ENCODE measurements around the gene CACNA2D1. TPM values are rescaled to one million over a fixed set of nuclear protein-coding genes. Genes with fewer than 3 reads are reported as not detected.
"Not testable (repeated sequence)": the region's sequence is repeated elsewhere in the genome, so short reads cannot be mapped to it uniquely, and the experiment has no call there.

Gene CACNA2D1
- total RNA-seq, 1 experiment from 2014 or later: 13.6 TPM

DNA sequence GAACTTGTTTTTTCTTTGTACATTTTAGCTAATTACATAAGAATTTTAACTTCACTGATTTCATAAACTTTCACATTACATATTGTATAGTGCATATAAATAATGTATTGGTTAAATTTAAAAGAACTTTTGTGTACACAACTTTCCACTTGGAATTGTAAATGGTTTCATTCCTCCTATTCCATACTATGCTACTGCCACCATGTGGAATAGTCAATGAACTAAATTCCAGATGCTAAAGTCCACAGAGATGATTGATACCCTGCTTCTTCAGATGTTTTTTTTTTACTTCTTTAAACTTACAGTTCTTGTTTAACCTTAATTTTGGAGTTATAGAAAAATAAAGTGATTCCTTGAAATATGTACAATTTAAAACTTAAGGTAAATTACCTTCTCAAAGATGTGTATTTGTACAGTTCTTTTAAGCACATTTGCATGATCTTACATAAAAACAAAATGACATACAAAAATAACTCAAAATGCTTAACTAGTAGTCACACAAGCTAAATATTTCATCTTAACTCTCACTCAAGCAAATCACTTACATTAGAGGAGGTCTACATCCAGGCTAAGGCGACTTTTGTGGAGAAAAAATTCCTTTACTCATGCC lies 426.1 kb downstream of the CACNA2D1 start:
- DNase-seq (ENCODE audit: extremely low read depth, low read depth): peak; percentile 45

DNA sequence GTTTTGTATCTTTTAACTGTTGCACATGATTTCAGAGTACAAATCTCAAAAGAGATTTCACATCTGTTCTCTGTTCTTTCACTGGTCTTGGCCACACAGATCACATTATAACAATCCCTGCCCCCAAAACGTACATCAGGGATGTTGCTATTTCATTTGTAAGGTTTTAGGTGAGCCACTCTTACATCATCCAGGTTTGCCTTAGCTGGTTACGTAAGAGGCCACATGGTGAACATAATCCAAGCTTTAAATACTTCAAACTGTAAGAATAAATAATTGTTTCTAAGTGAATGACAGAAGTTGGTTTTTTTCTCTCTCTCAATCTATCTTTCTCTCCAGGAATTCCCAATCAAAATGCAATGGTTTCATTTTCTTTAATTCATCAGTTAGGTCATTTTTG lies 427.8 kb downstream of the CACNA2D1 start:
- DNase-seq (ENCODE audit: extremely low read depth, low read depth): no peak

DNA sequence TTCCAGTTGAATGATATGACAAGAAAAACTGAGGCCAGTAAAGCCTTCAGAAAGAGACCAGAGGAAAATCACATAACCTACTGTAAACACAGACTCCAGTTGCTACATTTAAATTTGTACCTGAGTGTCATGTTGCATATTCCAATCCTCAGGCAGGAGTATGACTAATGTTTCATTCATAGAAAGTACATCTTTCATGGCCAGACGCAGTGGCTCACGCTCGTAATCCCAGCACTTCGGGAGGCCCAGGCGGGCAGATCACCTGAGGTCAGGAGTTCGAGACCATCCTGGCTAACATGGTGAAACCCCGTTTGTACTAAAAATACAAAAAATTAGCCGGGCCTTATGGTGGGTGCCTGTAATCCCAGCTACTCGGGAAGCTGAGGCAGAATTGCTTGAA lies 429.0 kb downstream of the CACNA2D1 start:
- DNase-seq (ENCODE audit: extremely low read depth, low read depth): not testable (repeated sequence)

DNA sequence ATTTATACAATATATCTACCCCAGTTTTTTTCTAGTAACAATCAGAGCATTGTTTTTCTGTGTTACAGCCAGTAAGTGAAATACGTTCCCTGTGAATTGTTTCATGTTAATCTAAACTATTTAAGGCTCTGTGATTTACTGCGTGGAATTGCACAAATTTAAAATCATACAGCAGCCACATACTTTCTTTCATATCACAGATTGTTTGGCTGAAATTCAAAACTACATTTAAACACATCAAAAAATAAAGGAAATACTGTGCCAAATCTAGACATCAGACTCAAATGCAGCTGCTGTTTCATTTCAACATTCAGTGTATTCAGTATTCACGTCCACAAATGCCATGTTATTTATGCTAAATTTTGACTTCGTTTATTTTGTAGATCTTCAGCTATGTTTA lies 431.1 kb downstream of the CACNA2D1 start:
- DNase-seq (ENCODE audit: extremely low read depth, low read depth): no peak

DNA sequence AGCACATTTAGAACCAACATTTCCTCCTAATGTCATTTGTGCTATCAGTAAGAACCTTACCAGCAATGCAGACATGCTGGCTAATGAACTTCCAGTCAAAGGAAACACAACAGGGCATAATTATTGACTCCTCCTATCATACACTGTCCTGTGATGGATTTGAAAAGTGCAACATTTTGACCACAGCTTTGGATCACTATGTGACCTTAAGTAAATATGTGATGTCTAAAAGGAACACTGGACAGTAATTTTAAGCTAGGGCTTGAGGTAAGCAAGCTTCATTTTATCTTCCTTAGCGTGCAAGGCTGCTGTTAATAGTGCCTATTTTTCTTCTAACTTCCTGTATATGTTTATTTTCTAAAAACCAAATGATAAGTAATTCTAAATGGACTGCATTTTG lies 433.2 kb downstream of the CACNA2D1 start:
- no peak for DNase-seq (ENCODE audit: extremely low read depth, low read depth)

DNA sequence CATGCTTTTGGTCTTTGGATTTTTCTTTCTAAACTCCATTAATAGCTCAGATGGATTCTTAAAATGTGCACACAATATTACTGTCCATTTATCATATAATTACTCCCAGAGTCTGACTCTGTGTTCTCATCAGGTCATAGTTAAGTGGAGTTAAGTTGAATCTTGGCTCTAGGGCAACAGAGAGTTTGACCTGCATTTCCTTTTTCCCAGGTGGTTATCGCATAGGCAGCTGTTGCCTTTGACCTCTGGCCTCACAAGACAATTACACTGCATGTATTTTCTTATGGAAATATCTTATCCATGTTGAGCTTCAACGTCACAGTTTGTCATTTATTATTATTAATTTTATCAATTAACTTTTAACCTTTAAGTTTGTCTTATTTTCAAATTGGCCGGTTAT lies 436.3 kb downstream of the CACNA2D1 start:
- DNase-seq (ENCODE audit: extremely low read depth, low read depth): no peak

DNA sequence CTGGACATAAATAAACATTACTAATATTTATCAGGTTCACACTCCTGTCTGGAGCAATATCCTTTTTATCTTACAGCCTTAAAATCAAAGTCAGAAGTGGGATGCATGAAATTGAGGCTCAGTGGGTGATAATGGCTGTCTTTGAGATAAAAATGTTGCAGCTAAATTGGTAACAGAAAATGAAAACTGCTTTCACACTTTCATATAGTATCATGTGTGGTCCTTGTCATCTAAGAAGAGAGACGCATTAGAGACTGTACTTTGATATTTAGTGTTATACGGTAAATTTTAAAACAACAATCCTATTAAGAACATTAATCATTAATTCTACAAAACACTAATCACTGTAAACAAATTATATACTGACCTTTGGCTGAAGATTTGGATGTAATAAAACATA lies 438.5 kb downstream of the CACNA2D1 start:
- no peak for DNase-seq (ENCODE audit: extremely low read depth, low read depth)

DNA sequence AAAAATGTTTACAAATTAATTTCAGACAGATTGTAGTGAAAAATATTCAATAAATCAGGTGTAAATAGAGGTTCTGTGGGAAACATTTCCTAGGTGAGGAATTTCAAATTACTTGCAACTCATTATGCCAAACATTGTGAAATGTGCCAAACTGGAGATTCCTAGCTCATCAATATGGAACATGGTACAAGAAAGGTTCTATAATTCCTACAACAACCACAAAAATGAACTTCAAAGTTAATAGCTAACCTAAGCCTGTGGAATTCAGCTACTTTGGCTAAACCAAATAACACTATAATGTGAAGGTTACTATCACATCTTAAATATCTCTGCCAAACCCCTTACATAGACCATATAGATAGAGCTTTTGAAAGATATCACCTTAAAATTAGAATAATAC lies 450.4 kb downstream of the CACNA2D1 start:
- no peak for DNase-seq (ENCODE audit: extremely low read depth, low read depth)

DNA sequence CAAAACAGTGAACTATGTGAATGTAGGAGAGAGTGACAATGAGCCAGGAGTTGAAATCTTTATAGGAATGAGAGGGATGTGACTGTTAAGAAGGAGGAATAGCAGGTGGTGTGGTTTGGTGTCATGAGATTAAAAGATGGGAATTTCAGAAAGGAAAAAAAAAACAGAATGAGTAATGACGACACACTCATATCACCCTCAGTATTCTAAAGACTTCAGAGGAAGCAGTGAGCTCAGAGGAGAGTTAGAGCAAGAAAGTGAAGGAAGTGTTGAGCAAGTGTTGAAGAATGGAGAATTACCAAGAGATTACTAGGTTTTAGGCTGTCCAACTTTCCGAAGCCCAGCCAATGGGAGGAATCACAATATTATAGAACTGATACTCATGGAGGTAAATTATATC lies 453.2 kb downstream of the CACNA2D1 start:
- DNase-seq (ENCODE audit: extremely low read depth, low read depth): no peak

DNA sequence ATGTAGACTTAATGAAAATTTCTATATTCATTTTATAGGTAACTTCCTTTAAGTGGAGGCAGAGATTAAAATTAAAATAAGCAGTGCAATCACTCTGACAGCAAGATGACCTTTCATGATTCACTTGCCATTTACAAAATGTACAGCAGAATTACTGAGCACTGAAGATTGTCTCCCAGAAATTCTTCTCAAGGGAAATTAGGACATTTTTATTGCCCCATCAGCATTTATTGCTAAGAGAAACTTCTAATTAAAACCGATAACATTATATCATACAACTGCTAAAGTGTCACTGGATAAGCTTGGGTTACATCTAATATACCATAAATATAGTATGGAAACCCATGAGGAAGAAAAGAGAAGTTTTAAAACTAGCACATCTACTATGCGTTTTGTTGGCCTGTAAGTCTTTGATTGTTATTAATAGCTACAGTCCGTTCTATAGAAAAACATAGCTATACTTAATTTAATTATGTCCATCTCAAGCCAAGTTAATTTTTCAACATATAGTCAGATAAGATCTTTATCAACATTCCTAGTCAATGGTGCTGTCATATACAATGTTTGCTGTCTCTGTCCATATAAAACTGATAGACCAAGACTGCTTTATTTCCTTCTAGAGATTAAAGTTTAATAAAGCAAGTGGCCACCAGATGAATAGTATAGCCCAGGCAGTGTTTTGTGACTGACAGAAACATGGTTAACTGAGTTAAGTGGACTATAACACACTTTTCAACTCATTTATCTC lies 456.7 kb downstream of the CACNA2D1 start:
- no peak for DNase-seq (ENCODE audit: extremely low read depth, low read depth)

DNA sequence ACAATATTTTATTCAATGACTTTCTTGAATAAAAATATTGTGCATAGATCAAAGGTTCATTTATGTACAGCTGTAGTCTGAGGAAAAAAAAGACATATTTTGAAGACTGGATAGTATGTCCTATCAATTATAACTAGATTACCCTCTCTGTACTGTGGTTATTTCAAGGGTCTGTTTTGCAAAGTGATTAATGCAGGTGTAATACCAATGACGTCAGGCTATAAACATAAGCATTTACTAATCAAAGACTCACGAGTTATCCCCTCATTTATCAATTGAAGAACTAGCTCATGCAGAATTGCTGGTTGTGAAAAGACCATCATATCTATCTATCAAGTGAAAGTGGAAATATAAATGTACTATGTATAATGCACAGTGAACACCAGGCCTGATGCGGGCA lies 460.2 kb downstream of the CACNA2D1 start:
- DNase-seq (ENCODE audit: extremely low read depth, low read depth): no peak

DNA sequence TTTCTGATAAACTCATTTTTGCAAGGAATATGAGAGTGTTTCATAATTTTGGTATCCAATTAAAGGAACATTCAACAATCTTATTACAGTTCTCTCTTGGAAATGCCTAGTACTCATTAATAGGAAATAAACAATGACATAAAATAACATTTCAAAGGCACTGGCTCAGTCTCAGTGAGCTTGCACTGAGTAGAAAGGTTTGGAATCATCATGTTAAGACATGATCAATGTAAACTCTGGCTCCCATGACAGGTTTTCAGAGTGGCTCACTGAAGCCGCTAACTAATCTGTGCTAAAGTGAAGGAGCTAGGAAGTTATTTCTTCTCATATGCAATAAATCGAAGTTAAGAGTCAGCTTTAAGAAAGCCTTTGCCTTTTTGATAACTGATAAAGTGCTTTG lies 470.5 kb downstream of the CACNA2D1 start:
- no peak for DNase-seq (ENCODE audit: extremely low read depth, low read depth)

DNA sequence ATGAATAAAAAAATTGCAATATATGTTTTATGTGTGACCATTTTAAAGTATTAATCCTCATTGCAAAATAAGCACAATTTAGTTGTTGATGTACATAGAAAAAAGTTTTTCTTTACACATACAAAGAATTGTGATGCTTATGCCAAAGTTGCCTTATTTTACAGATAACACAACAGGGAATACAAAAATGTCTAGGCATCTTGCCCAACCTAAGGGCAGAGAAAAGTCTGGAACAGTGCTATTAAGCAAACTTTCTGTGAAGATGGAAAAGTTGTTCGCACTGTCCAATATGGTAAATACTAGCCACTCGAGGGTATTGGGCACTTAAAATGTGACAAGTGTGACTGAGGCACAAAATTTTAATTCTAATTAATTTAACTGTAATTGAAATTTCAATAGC lies 483.6 kb downstream of the CACNA2D1 start:
- DNase-seq (ENCODE audit: extremely low read depth, low read depth): no peak

DNA sequence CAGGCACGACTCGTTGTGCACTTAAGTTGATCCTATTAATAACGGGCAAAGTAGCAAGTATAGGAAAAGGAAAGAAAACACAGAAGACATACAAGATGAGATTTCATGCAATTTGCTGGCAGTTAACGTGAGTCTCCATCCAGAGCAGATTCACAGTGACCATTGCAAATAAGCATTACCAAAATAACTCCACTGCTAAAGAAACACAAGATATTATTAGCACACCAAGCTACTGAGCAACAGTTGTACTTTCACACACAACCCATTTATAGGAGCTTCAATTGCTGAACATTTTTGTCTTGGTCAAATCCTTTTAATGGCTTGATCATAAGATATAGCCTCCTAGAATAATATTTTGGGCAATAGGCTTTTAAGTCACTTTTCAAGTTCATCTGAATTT lies 486.1 kb downstream of the CACNA2D1 start:
- no peak for DNase-seq (ENCODE audit: extremely low read depth, low read depth)

DNA sequence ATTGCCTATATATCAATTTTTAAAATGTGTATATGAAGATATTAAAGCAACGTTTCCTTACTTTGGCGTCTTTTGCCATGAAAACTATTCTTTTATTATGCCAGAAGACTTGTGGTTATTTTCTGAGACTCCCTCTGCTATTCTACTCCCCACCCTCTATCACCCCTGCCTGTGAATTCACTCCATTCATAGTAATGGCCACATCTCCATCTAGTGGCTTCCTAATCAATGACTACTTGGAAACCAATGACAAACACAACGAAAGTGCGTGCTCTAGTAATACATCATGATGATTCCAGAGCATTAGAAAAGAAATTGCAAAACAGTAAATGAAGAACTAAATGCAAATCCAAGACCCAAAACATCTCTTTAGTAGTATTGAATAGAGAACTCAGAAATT lies 487.1 kb downstream of the CACNA2D1 start:
- peak; percentile 41 for DNase-seq (ENCODE audit: extremely low read depth, low read depth)

DNA sequence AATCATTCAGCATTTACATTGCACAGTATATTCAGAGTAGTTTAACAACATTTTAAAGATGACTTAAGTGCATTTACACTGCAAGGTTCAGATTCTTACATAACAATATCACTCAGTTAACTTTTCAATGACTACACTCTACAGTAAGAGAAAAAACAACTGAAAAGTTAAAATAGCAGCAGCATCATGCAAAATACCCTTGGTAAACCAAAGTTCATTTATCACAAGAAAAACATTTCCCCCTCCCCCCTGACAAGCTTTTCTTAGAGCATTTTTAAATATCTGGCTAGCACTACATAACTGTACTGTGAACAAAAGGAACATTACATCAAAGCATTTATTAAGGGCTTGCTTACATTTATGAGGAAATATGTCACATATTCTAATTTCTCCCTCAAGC lies 494.3 kb downstream of the CACNA2D1 start:
- DNase-seq (ENCODE audit: extremely low read depth, low read depth): no peak

DNA sequence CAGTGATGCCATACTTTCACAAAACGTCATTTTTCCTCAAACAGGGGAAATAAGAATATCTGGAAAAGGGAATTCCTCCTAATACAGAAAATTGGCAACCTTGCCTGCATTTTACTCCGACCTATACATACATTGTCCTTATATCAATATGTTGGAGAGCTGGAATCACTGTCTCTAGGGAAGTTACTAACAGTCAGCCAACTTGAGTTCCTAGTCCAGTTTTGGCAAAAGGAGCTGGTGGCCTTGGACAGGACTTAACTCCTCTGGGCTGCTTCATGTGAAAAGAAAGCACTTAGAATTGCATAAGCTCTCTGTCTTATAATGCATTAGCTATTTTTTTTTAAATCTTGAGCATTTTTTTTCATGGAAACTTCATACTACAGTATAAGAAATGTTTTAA lies 499.5 kb downstream of the CACNA2D1 start:
- no peak for DNase-seq (ENCODE audit: extremely low read depth, low read depth)

DNA sequence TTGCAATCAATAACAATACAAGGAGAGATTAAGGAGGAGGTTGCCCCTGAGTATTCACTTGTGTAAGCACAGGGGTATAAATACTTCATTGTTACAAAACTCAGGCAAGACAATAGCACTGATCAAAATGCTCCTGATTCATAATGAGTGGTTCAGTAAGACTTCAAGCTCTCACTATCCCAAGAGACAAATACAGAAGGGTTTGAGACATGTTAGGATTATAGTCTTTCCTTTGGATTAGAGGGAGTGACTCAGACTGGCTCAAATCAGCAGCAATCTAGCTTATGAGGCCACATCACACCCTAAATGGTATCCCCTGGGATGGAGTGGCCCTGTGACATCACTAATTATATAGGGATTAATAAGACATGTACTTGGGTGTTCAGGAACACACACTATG lies 506.5 kb downstream of the CACNA2D1 start:
- DNase-seq (ENCODE audit: extremely low read depth, low read depth): no peak

DNA sequence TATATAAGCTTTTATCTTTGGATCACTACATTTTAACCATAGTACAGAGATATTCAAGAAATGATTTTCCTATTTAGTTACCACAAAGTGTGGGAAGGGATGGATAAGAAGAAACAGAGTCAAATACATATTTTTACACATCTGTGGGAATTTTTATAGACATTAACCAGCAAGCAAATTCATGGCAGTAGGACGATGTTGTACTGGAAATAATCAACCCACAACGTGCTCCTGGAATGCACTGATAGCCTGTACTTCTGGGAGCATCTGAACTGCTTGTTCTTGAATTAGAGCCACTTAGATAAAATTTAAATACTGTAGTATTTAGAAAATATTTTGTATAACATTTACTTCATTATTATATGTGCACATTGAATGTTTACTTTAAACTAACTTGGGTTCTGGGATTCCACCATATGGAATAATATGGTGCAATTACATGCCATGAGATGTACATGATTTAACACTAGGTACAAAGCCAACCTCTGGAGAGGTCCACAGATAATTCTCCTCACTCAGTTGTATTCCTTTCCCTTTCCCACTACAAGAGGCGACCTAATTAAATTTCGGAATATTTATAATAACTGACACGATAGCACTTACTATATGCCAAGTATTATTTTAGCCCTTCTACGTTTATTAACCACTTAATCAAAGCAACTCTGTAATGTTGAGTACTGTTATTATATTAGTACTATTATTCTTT lies 508.8 kb downstream of the CACNA2D1 start:
- DNase-seq (ENCODE audit: extremely low read depth, low read depth): no peak

DNA sequence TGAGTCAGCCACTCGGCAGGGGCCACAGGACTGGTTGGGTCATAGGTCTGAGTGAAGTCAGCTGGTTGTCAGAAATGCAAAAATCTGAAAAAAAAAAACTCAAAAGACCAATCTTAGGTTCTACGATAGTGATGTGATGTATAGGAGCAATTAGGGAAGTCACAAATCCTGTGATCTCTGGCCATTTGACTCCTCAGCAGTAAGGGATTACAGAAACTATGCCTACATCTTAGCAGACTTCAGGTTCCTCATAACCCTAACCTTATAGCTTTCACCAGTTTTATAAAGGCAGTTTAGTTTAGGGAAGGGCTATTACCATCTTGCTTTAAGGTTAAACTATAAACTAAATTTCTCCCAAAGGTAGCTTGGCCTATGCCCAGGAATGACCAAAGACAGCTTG lies 510.6 kb downstream of the CACNA2D1 start:
- no peak for DNase-seq (ENCODE audit: extremely low read depth, low read depth)

DNA sequence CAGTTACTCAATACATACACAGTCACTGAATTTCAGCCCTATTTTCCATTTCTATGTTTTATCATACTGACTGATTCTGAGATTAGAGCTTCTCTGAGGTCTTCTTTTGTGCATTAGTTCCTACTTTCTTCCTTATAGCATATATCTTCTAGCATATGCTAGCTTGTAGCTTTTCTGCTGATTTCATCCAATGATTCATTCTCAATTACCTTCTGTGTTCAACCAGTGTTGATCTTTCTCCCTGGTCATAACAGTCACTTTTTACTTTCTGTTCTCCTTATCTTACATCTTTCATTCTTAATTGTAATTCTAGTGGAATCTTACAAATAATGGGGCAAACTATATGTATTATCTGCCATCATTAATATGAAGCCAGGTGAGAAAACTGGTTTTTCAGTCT lies 514.2 kb downstream of the CACNA2D1 start:
- DNase-seq (ENCODE audit: extremely low read depth, low read depth): no peak

DNA sequence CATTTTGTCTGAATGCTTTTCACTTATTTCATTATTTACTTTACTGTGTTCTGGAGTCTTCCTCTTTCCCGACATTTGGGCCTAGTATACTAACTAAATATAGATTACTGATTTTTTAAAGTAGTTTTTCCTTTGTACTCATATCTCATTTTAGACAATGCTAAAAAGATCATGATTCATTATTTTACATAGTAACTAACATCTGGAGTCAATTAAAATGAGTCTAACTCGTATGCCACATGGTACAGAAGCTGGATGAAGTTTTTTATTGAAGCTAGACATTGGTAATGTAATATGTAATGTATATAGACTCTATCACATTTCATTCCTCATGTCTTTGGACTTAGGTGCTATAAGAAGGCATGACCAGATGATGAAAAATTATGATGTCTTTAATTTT lies 517.4 kb downstream of the CACNA2D1 start:
- DNase-seq (ENCODE audit: extremely low read depth, low read depth): no peak

Data from NCI-H460 (cell line).